Measurements from ENCODE around the gene ATP5F1D. TPM values are rescaled to one million over a fixed set of nuclear protein-coding genes. Genes with fewer than 3 reads are reported as not detected.

Gene ATP5F1D
- total RNA-seq, 6 donors from 2014 or later, result 56.0 to 187 (median 113) TPM

GRCh38 chr19:1290196-1290702 lies 48.7 kb downstream of the ATP5F1D start:
- no peak for ATAC-seq (ENCODE audit: low FRiP score in 2 of 2)
- Histone ChIP-seq H3K4me1 (peaks cover 7 to 31% (median 18%) of the 10 kb centered on the region in 4 donors), H3K36me3 (no peaks in the 10 kb centered on the region), H3K27ac (no peak overlapping the region), H3K4me3 (no peak overlapping the region), H3K27me3 (peaks cover 0 to 48% (median 21%) of the 10 kb centered on the region in 4 donors), H3K9me3 (no peaks in the 10 kb centered on the region)
- WGBS, 2 donors, result 86% methylated on average over 9 to 24 of the region's 24 CpGs
- DNase-seq, result peak in 1 of 2 donors; percentile 53
- no peak for TF ChIP-seq POLR2A (IDR thresholded peaks at IDR 0.05)
- no peak for TF ChIP-seq CTCF (IDR thresholded peaks at IDR 0.05)
- TF ChIP-seq POLR2AphosphoS5 (IDR thresholded peaks at IDR 0.05), result no peak
- no peak for TF ChIP-seq EP300 (IDR thresholded peaks at IDR 0.05)

- H3K27me3 ChIP-seq, result peaks cover 0 to 50% (median 22%) of the 10 kb centered on the region in 4 donors
- ATAC-seq (ENCODE audit: low FRiP score in 2 of 2), result no peak
- 77 to 84% methylated on average over 20 to 39 of the region's 40 CpGs for WGBS, 2 donors
Observed at GRCh38 chr19:1290703-1291651, 49.4 kb downstream of the ATP5F1D start.

GRCh38 chr19:1291761-1292418 lies 50.3 kb downstream of the ATP5F1D start:
- peak in 1 of 2 donors; percentile 70 for DNase-seq
- no peak for ATAC-seq (ENCODE audit: low FRiP score in 2 of 2)
- TF ChIP-seq POLR2AphosphoS5 (IDR thresholded peaks at IDR 0.05), result no peak
- no peak for TF ChIP-seq EP300 (IDR thresholded peaks at IDR 0.05)
- TF ChIP-seq POLR2A (IDR thresholded peaks at IDR 0.05), result no peak
- no peak for TF ChIP-seq CTCF (IDR thresholded peaks at IDR 0.05)
- WGBS, 2 donors, result 51 to 76% methylated on average over 18 to 25 of the region's 25 CpGs
- H3K4me3 ChIP-seq, result no peak overlapping the region
- peaks cover 12 to 24% (median 17%) of the 10 kb centered on the region in 4 donors for H3K4me1 ChIP-seq
- no peak overlapping the region for H3K27ac ChIP-seq
- peaks cover 0 to 42% (median 19%) of the 10 kb centered on the region in 4 donors for H3K27me3 ChIP-seq
- no peaks in the 10 kb centered on the region for H3K36me3 ChIP-seq
- H3K9me3 ChIP-seq, result no peaks in the 10 kb centered on the region

More at GRCh38 chr19:1290703-1291651, 49.4 kb downstream of the ATP5F1D start:
- no peaks in the 10 kb centered on the region for H3K9me3 ChIP-seq
- H3K27ac ChIP-seq, result no peak overlapping the region
- DNase-seq, result peak in 1 of 2 donors; percentile 73
- no peaks in the 10 kb centered on the region for H3K36me3 ChIP-seq
- TF ChIP-seq POLR2AphosphoS5 (IDR thresholded peaks at IDR 0.05) (no peak), CTCF (IDR thresholded peaks at IDR 0.05) (no peak), EP300 (IDR thresholded peaks at IDR 0.05) (no peak), POLR2A (IDR thresholded peaks at IDR 0.05) (no peak)
- peaks cover 12 to 33% (median 23%) of the 10 kb centered on the region in 4 donors for H3K4me1 ChIP-seq
- H3K4me3 ChIP-seq, result no peak overlapping the region

- 78 to 85% methylated on average over 11 to 17 of the region's 17 CpGs for WGBS, 2 donors
- H3K27me3 ChIP-seq, result peaks cover 0 to 35% (median 16%) of the 10 kb centered on the region in 4 donors
- ATAC-seq (ENCODE audit: low FRiP score in 2 of 2), result no peak
Observed at GRCh38 chr19:1292419-1293151, 51.0 kb downstream of the ATP5F1D start.

More at GRCh38 chr19:1292419-1293151, 51.0 kb downstream of the ATP5F1D start:
- Histone ChIP-seq H3K36me3 (no peaks in the 10 kb centered on the region), H3K9me3 (no peaks in the 10 kb centered on the region), H3K27ac (no peak overlapping the region), H3K4me1 (peaks cover 8 to 17% (median 12%) of the 10 kb centered on the region in 4 donors), H3K4me3 (no peak overlapping the region)
- no peak for DNase-seq
- TF ChIP-seq EP300 (IDR thresholded peaks at IDR 0.05) (no peak), POLR2AphosphoS5 (IDR thresholded peaks at IDR 0.05) (no peak), POLR2A (IDR thresholded peaks at IDR 0.05) (no peak), CTCF (IDR thresholded peaks at IDR 0.05) (no peak)

Data from upper lobe of left lung (tissue), 6 donors.